Measurements from ENCODE around the gene MLYCD. TPM values are rescaled to one million over a fixed set of nuclear protein-coding genes. Genes with fewer than 3 reads are reported as not detected.

MLYCD gene
- total and polyA plus RNA-seq, 2 donors (not counting 1 experiment from before 2014, with no cell fraction given) = 2.3 to 17.1 TPM

- H3K36me3 ChIP-seq (replicated peaks in 1 of 2; ENCODE audit: control extremely low read depth in 1 of 2, control insufficient read depth in 1 of 2, extremely low read depth in 1 of 2, insufficient read depth in 2 of 2, low read length in 1 of 2) = no peaks in the 10 kb centered on the region
- ChIA-PET POLR2A (no interaction called here), CTCF (no interaction called here)
- TF ChIP-seq CTCF (IDR thresholded peaks at IDR 0.05) (no peak), EZH2 (IDR thresholded peaks at IDR 0.05; ENCODE audit: borderline replicate concordance, insufficient read depth, low read depth, low read length, poor library complexity, severe bottlenecking) (no peak)
- H3K4me3 ChIP-seq (ENCODE audit: control extremely low read depth in 1 of 5, extremely low read depth in 1 of 5, insufficient read depth in 1 of 5, low read depth in 2 of 5, low read length in 4 of 5) = no peak overlapping the region
- H3K4me2 ChIP-seq (replicated peaks; ENCODE audit: low read depth, low read length, poor library complexity, severe bottlenecking) = no peak overlapping the region
- no peak overlapping the region for H3K9ac ChIP-seq (ENCODE audit: low read length)
- peaks cover 5% of the 10 kb centered on the region for H3K9me3 Mint-ChIP-seq (ENCODE audit: insufficient read depth)
- H2AFZ ChIP-seq (ENCODE audit: insufficient read depth, low read depth, low read length, poor library complexity, severe bottlenecking) = no peak overlapping the region
- peaks cover 11% of the 10 kb centered on the region for H3K79me2 ChIP-seq (ENCODE audit: control insufficient read depth, insufficient read depth, low read length)
- no peak overlapping the region for H3K27ac Mint-ChIP-seq
- no peak overlapping the region for H3K27ac ChIP-seq (ENCODE audit: low read length in 2 of 2)
- intact Hi-C loops (cut with micrococcal nuclease) = loop anchor here (5.0 kb wide), 1 partner anchor 1222 kb away; no protein-coding TSS in a partner anchor
- peaks cover 0 to 12% (median 8%) of the 10 kb centered on the region in 3 donors for H3K9me3 ChIP-seq (ENCODE audit: control extremely low read depth in 1 of 3, control insufficient read depth in 2 of 3, insufficient read depth in 1 of 3, low read length in 2 of 3)
- H4K20me1 ChIP-seq (ENCODE audit: control insufficient read depth, insufficient read depth, low read length, poor library complexity, severe bottlenecking) = peaks cover 10% of the 10 kb centered on the region
- H3K4me3 Mint-ChIP-seq = no peak overlapping the region
- H3K4me1 Mint-ChIP-seq = peaks cover 14% of the 10 kb centered on the region
- H3K4me1 ChIP-seq (ENCODE audit: control insufficient read depth in 2 of 2, insufficient read depth in 2 of 2, low read length in 2 of 2) = peaks cover 14 to 18% of the 10 kb centered on the region in 2 donors
- WGBS (ENCODE audit: insufficient coverage) = no CpG with 5 or more reads among the region's 4 CpGs
- peaks cover 22% of the 10 kb centered on the region for H3K27me3 Mint-ChIP-seq
- peaks cover 0 to 5% (median 0%) of the 10 kb centered on the region in 4 experiments for H3K27me3 ChIP-seq (replicated peaks in 1 of 4; ENCODE audit: control extremely low read depth in 1 of 4, control insufficient read depth in 3 of 4, insufficient read depth in 4 of 4, low read length in 3 of 4)
- no peak for ATAC-seq (ENCODE audit: low read depth)
- DNase-seq = no peak
Measured at GRCh38 chr16:83895243-83895642, 3.7 kb upstream of the MLYCD start.

GRCh38 chr16:83895942-83896341 lies 3.0 kb upstream of the MLYCD start:
- H2AFZ ChIP-seq (ENCODE audit: insufficient read depth, low read depth, low read length, poor library complexity, severe bottlenecking) = no peak overlapping the region
- Mint-ChIP-seq H3K27me3 (peaks cover 22% of the 10 kb centered on the region), H3K9me3 (ENCODE audit: insufficient read depth) (peaks cover 5% of the 10 kb centered on the region), H3K4me3 (no peak overlapping the region), H3K4me1 (peaks cover 20% of the 10 kb centered on the region), H3K27ac (no peak overlapping the region)
- TF ChIP-seq EZH2 (IDR thresholded peaks at IDR 0.05; ENCODE audit: borderline replicate concordance, insufficient read depth, low read depth, low read length, poor library complexity, severe bottlenecking) (no peak), CTCF (IDR thresholded peaks at IDR 0.05) (no peak)
- H3K9me3 ChIP-seq (ENCODE audit: control extremely low read depth in 1 of 3, control insufficient read depth in 2 of 3, insufficient read depth in 1 of 3, low read length in 2 of 3) = peaks cover 0 to 8% (median 8%) of the 10 kb centered on the region in 3 donors
- ChIA-PET CTCF (no interaction called here), POLR2A (no interaction called here)
- H3K4me2 ChIP-seq (replicated peaks; ENCODE audit: low read depth, low read length, poor library complexity, severe bottlenecking) = no peak overlapping the region
- no CpG with 5 or more reads among the region's 3 CpGs for WGBS (ENCODE audit: insufficient coverage)
- no peak overlapping the region for H3K4me3 ChIP-seq (ENCODE audit: control extremely low read depth in 1 of 5, extremely low read depth in 1 of 5, insufficient read depth in 1 of 5, low read depth in 2 of 5, low read length in 4 of 5)
- no peak for DNase-seq
- peaks cover 18% of the 10 kb centered on the region for H3K79me2 ChIP-seq (ENCODE audit: control insufficient read depth, insufficient read depth, low read length)
- H3K4me1 ChIP-seq (ENCODE audit: control insufficient read depth in 2 of 2, insufficient read depth in 2 of 2, low read length in 2 of 2) = peaks cover 18 to 19% of the 10 kb centered on the region in 2 donors
- H4K20me1 ChIP-seq (ENCODE audit: control insufficient read depth, insufficient read depth, low read length, poor library complexity, severe bottlenecking) = peaks cover 16% of the 10 kb centered on the region
- H3K27ac ChIP-seq (ENCODE audit: low read length in 2 of 2) = no peak overlapping the region
- H3K36me3 ChIP-seq (replicated peaks in 1 of 2; ENCODE audit: control extremely low read depth in 1 of 2, control insufficient read depth in 1 of 2, extremely low read depth in 1 of 2, insufficient read depth in 2 of 2, low read length in 1 of 2) = no peaks in the 10 kb centered on the region
- no peak overlapping the region for H3K9ac ChIP-seq (ENCODE audit: low read length)
- no peak for ATAC-seq (ENCODE audit: low read depth)
- peaks cover 0 to 5% (median 0%) of the 10 kb centered on the region in 4 experiments for H3K27me3 ChIP-seq (replicated peaks in 1 of 4; ENCODE audit: control extremely low read depth in 1 of 4, control insufficient read depth in 3 of 4, insufficient read depth in 4 of 4, low read length in 3 of 4)
- intact Hi-C loops (cut with micrococcal nuclease) = loop anchor here (5.0 kb wide), 1 partner anchor 1221 kb away; no protein-coding TSS in a partner anchor

All from B cell (primary cell).